OCI-LY3 (cell line): ENCODE data around the gene SAPCD1.
"Not testable (repeated sequence)": the region's sequence is repeated elsewhere in the genome, so short reads cannot be mapped to it uniquely, and the experiment has no call there.

Experiments
- H2AFZ ChIP-seq: fragments of 200-600, 300-600 bp; shearing (Covaris generic); 2 replicates; pipeline ENCODE4 v1.6.0; 2014; ENCODE audit warnings: antibody characterized with exemption, low read depth, low read length
- H3K27ac ChIP-seq: fragments of 200-600, 300-600 bp; sonication (generic); 2 replicates; pipeline ENCODE4 v1.5.1; 2014; ENCODE audit warnings: mild to moderate bottlenecking, low read length, moderate library complexity, mixed read lengths
- H3K27me3 ChIP-seq: fragments of 200-600, 300-600 bp; sonication (generic); 2 replicates; pipeline ENCODE4 v1.6.1; 2014; ENCODE audit warnings: low read depth, low read length, mixed read lengths
- H3K36me3 ChIP-seq: fragments of 200-600, 300-600 bp; sonication (generic); replicated peaks from 2 replicates; pipeline ENCODE3; 2014; ENCODE audit warnings: low read depth, low read length, mixed read lengths
- H3K4me1 ChIP-seq: fragments of 300-600, 200-600 bp; sonication (generic); 2 replicates; pipeline ENCODE4 v1.6.1; 2014; ENCODE audit warnings: low read length, mixed read lengths
- H3K4me2 ChIP-seq: fragments of 200-600, 300-600 bp; sonication (generic); 2 replicates; pipeline ENCODE4 v1.6.1; 2014; ENCODE audit warnings: low read length, mixed read lengths
- H3K4me3 ChIP-seq: fragments of 300-600, 200-600 bp; sonication (generic); 2 replicates; pipeline ENCODE4 v1.5.1; 2014; ENCODE audit warnings: antibody characterized with exemption, mild to moderate bottlenecking, low read length, moderate library complexity
- H3K79me2 ChIP-seq: fragments of 300-600, 200-600 bp; shearing (Covaris generic); 2 replicates; pipeline ENCODE4 v1.6.1; 2014; ENCODE audit warnings: mild to moderate bottlenecking, low read length, mixed read lengths
- H3K9ac ChIP-seq: fragments of 300-600, 200-600 bp; shearing (Covaris generic); 2 replicates; pipeline ENCODE4 v1.6.0; 2014; ENCODE audit warnings: mild to moderate bottlenecking, low read length, moderate library complexity
- H3K9me3 ChIP-seq: fragments of 200-600, 300-600 bp; shearing (Covaris generic); 2 replicates; pipeline ENCODE4 v1.6.1; 2014; ENCODE audit warnings: low read length, mixed read lengths; ENCODE audit not compliant: insufficient read depth
- H4K20me1 ChIP-seq: fragments of 200-600, 300-600 bp; sonication (generic); 2 replicates; pipeline ENCODE4 v1.6.1; 2016; ENCODE audit warnings: low read length, mixed read lengths; ENCODE audit not compliant: insufficient read depth
- EZH2phosphoT487 ChIP-seq: fragments of 200-600 bp; shearing (Covaris generic); IDR thresholded peaks from 2 replicates; pipeline ENCODE4 v1.6.1; 2018; ENCODE audit warnings: antibody characterized with exemption, mixed run types, low read depth
- TF ChIP-seq, protein P1 (sequence below): fragments of 200-600, 300-600 bp; sonication (generic); IDR thresholded peaks from 2 replicates; pipeline ENCODE4 v1.5.1; 2014; ENCODE audit warnings: antibody characterized with exemption, low read length, low read depth

SAPCD1 gene

DNA sequence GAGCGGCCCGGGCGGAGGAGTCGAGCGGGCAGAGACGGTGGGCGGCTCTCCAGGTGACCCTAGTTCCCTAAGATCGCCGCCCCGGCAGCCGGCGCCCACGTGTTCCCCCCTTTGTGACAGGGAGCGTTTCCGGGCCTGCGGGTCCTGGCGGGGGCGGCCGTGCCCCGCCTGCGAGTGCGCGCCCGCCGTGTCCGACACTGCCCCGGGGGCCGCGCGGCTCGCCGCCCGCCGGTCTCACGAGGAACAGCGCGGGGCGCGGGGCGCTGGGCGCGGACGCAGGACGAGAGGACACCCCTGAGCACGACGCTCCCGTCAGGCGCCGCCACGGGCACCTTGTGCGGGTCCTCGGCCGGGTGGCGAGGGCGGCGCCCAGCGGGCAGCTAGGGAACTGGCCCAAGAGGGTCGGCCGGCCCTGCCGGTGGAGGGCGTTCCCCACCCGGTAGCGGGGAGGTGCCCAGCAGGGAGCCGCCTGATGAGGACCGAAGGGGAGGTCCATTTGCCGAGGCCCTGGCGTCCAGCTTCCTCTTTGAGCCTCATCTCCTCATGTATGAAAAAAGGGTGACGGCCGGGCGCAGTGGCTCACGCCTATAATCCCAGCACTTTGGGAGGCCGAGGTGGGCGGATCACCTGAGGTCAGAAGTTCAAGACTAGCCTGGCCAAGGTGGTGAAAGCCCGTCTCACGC lies 33.3 kb downstream of the SAPCD1 start, which contains the start of gene VARS1:
Gene VARS1, minus strand, starts transcription at position 137 of the 683 bp plus-strand sequence. CDS start 535 bp downstream, outside the sequence.
- H3K27me3 ChIP-seq, result no peaks in the 10 kb centered on the region
- peak within 1 kb of the TSS; percentile 72 for H3K27ac ChIP-seq
- H3K4me3 ChIP-seq, result peak within 1 kb of the TSS; percentile 100
- H3K79me2 ChIP-seq, result peaks cover 34% of the 10 kb centered on the region
- H3K4me1 ChIP-seq, result peaks cover 6% of the 10 kb centered on the region; the same call in 1 of the 2 replicates
- H3K9me3 ChIP-seq, result no peaks in the 10 kb centered on the region
- H3K9ac ChIP-seq, result peak within 1 kb of the TSS; percentile 90
- 0 out of 2 replicates have a peak within 1 kb of the TSS, but pooled peaks have one; percentile 21 for H2AFZ ChIP-seq
- peak within 1 kb of the TSS; percentile 87 for H3K4me2 ChIP-seq
- H3K36me3 ChIP-seq, result no peaks in the 10 kb centered on the region
- TF ChIP-seq, protein P1, sequence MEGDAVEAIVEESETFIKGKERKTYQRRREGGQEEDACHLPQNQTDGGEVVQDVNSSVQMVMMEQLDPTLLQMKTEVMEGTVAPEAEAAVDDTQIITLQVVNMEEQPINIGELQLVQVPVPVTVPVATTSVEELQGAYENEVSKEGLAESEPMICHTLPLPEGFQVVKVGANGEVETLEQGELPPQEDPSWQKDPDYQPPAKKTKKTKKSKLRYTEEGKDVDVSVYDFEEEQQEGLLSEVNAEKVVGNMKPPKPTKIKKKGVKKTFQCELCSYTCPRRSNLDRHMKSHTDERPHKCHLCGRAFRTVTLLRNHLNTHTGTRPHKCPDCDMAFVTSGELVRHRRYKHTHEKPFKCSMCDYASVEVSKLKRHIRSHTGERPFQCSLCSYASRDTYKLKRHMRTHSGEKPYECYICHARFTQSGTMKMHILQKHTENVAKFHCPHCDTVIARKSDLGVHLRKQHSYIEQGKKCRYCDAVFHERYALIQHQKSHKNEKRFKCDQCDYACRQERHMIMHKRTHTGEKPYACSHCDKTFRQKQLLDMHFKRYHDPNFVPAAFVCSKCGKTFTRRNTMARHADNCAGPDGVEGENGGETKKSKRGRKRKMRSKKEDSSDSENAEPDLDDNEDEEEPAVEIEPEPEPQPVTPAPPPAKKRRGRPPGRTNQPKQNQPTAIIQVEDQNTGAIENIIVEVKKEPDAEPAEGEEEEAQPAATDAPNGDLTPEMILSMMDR, result peak; percentile 57
- no peak for TF ChIP-seq EZH2phosphoT487
- H4K20me1 ChIP-seq, result no peaks in the 10 kb centered on the region

DNA sequence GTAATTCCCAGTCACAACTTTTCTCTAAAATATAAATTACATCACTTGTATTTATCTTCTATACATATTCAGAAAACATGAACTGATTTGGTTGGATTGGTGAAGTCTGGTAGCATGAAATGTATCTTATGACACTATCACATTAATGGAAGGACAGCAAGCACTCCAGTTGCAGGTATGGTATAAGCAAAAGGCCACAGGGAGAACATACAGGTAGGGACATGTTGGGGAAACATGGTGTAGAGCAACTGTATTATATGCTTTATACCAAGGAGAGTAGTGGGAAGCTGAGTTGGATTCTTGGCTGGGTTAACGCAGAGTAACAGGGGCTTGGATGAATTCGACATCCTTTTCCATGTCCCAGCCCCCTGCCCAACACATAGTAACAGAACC lies 34.5 kb downstream of the SAPCD1 start:
- no peaks in the 10 kb centered on the region for H4K20me1 ChIP-seq
- H3K4me2 ChIP-seq, result no peak overlapping the region
- H3K4me1 ChIP-seq, result peaks cover 6% of the 10 kb centered on the region; the same call in 1 of the 2 replicates
- peaks cover 31% of the 10 kb centered on the region for H3K79me2 ChIP-seq
- no peak overlapping the region for H3K27ac ChIP-seq
- no peak overlapping the region for H3K4me3 ChIP-seq
- H3K27me3 ChIP-seq, result no peaks in the 10 kb centered on the region
- H3K9me3 ChIP-seq, result no peaks in the 10 kb centered on the region
- TF ChIP-seq, protein P1, result no peak
- no peaks in the 10 kb centered on the region for H3K36me3 ChIP-seq
- H3K9ac ChIP-seq, result no peak overlapping the region
- no peak overlapping the region for H2AFZ ChIP-seq

DNA sequence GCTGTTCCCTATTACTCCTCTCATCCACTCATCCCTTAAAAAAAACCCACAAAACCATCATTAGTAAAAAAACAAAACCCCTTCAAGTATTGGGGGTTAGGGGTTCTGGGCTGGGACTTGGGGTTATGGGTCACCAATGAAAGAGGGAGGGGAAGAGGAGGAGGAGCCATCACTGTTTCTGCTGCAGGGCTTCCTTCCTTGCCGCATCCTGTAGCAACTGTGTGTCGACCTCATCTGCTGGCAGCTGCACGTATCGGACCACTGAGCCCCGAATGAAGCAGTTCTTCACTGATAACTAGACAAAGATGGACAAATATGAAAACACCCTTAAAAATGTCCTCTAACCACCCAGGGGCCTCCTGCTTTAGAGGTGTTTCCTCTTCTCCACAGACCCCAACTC lies 35.1 kb downstream of the SAPCD1 start:
- no peaks in the 10 kb centered on the region for H3K36me3 ChIP-seq
- no peak for TF ChIP-seq EZH2phosphoT487
- TF ChIP-seq, protein P1, result no peak
- no peaks in the 10 kb centered on the region for H4K20me1 ChIP-seq
- H3K27me3 ChIP-seq, result no peaks in the 10 kb centered on the region
- H3K9ac ChIP-seq, result no peak overlapping the region
- H3K79me2 ChIP-seq, result peaks cover 30% of the 10 kb centered on the region
- no peak overlapping the region for H2AFZ ChIP-seq
- no peaks in the 10 kb centered on the region for H3K9me3 ChIP-seq
- no peak overlapping the region for H3K4me3 ChIP-seq
- no peak overlapping the region for H3K27ac ChIP-seq
- H3K4me1 ChIP-seq, result peaks cover 6% of the 10 kb centered on the region; the same call in 1 of the 2 replicates
- no peak overlapping the region for H3K4me2 ChIP-seq

DNA sequence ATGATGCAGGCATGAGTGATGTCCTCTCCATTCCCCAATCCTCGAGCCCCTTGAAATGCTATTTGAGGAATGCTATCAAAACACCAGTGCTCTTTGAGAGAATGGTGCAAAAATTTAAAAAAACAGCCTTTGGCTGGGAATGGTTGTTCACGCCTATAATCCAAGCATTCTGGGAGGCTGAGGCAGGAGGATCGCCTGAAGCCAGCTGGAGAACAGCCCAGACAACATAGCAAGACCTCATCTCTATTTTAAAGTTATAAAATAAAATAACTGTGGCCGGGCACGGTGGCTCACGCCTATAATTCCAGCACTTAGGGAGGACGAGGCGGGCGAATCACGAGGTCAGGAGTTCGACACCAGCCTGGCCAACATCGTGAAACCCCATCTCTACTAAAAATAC lies 37.3 kb downstream of the SAPCD1 start:
- TF ChIP-seq, protein P1, result no peak
- no peak for TF ChIP-seq EZH2phosphoT487
- Histone ChIP-seq H2AFZ (no peak overlapping the region), H3K9me3 (no peaks in the 10 kb centered on the region), H3K4me3 (no peak overlapping the region), H3K27me3 (no peaks in the 10 kb centered on the region), H3K4me1 (no peaks in the 10 kb centered on the region), H3K27ac (no peak overlapping the region), H3K4me2 (no peak overlapping the region), H3K79me2 (peaks cover 9% of the 10 kb centered on the region), H3K9ac (no peak overlapping the region), H3K36me3 (no peaks in the 10 kb centered on the region), H4K20me1 (no peaks in the 10 kb centered on the region)

DNA sequence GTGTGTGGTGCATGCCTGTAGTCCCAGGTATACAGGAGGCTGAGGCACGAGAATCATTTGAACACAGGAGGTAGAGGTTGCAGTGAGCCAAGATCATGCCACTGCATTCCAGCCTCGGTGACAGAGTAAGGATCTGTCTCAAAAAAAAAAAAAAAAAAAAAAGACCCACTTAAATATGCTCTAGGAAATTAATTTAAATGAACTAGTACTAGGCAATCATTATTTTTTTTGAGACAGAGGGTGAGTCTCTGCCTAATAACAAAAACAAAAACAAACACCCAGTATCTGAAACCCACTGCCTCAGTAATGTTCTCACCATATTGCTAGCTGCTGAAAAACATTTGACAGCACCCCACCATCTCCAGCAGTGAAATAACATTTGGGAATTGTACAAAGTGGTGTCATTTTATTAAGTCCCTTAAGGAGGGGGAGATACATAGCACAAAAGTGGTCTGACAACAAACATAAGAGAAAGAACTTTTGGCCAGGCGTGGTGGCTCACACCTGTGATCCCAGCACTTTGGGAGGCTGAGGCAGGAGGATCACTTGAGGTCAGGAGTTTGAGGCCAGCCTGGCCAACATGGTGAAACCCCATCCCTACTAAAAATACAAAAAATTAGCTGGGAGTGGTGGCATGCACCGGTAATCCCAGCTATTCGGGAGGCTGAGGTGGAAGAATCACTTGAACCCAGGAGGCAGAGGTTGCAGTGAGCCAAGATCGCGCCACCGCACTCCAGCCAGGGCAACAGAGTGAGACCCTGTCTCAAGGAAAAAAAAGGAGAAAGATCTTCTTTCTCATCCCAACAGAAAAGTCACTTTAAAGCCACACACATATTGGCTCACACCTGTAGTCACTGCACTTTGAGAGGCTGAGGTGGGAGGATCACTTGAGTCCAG lies 38.8 kb downstream of the SAPCD1 start:
- not testable (repeated sequence) for H3K9ac ChIP-seq, H3K9me3 ChIP-seq, H3K4me2 ChIP-seq, H3K4me1 ChIP-seq, H3K27me3 ChIP-seq, H2AFZ ChIP-seq, H3K79me2 ChIP-seq, H3K27ac ChIP-seq, H4K20me1 ChIP-seq, H3K4me3 ChIP-seq, H3K36me3 ChIP-seq
